GM21825 (cell line): ENCODE results near the gene PNKD.

Experiments used
- ATAC-seq: cut with Tn5 transposase; IDR thresholded peaks from one replicate; pipeline ENCODE4 v1.9.1; 2021; ENCODE audit warnings: mild to moderate bottlenecking, moderate library complexity; ENCODE audit not compliant: unreplicated experiment

Gene PNKD

DNA sequence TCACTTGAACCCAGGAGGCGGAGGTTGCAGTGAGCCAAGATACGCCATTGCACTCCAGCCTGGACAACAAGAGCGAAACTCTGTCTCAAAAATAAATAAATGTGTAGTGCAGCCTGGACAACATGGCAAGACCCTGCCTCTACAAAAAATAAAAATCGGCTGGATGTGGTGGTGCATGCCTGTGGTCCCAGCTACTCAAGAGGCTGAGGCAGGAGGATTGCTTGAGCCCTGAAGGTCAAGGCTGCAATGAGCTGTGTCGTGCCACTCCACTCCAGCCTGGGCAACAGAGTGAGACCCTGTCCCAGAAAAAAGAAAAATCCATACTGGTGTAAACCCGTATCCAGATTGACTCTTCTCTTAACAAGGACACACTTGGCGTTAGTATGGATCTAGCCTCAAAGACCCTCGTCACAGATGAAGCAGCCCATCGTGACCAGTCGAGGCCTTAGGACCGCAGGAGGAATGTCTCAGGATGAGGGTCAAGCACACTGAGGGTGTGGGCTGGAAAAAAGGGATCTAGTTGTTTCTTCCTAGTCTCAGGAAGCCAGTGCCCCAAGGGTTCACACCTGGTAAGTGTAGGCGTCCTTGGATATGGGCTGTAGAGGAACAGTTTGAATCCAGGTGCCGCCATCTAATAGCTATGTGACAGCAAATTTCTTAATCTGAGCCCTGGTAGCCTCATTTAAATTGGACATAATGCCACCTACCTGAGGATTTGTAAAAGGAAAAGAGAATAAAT is 13.5 kb upstream of the PNKD start:
- no peak for ATAC-seq

DNA sequence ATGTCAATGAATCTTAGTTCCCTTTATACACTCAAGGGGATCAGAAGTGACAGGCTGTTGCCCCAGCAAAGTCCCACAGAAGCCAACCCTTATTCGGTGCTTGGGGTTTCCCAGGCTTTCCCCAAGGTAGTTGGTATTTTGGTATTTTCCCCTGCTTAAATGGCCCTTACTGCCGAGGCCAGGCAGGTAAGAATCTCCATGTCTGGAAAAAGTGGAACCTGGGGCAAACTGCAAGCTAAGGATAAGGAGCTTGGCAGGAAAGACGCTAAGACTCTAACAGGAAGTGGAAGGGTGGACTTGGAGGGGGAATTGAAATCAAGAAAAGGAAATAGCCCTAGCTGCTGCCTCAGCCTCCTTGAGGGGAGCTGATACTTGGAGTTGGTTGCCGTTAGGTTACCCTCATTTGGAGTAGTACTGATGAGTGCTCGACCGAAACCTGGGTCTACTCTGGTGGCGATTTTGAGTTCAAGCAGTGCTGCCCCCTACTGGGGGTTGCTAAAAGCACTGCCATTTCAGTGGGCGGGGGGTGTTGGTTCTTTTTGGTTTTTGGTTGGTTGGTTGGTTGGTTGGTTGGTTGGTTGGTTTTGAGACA is 12.8 kb upstream of the PNKD start:
- peak; percentile 69 for ATAC-seq

- no peak for ATAC-seq
These were observed 11.0 kb upstream of the PNKD start for GRCh38 chr2:218259099-218259961.

- ATAC-seq: no peak
These were observed 10.2 kb upstream of the PNKD start for GRCh38 chr2:218260166-218260565.

DNA sequence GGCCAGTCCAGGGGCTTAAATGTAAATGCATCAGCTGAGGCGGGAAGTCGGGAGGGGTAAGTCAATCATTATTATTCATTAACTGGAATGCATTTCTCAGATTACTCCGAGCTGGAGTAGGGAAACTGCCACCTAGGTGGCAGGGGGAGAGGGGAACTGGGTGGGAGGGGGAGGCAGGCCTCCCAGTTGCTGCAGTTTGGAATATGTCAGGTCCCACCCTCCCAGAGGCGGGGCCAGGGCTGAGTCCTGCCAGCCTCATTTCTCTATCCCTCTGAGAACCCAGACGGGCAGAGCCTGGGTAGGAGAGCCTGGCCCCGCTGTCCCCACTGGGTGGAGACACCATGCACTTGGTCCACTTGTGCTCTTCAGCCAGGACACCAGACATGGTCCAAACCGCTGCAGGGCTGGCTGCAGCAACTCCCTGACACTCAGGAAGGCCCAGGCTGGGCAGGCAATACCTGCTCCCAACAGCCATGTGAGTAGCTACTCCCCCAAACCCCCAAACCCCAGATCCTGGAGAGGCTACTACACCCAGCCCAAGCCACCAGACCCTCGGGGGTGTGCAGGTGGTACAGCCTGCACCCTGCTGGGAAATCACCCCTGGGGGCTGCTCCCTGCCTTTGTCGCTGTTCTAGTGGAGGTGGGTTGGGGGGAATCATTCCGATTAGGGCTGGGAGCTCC is 9.4 kb upstream of the PNKD start, which contains the start of gene GPBAR1:
TSS of gene GPBAR1 (plus strand) at position 274 of the 681 bp plus-strand sequence. CDS start 1,710 bp downstream, outside the sequence.
- no peak for ATAC-seq

DNA sequence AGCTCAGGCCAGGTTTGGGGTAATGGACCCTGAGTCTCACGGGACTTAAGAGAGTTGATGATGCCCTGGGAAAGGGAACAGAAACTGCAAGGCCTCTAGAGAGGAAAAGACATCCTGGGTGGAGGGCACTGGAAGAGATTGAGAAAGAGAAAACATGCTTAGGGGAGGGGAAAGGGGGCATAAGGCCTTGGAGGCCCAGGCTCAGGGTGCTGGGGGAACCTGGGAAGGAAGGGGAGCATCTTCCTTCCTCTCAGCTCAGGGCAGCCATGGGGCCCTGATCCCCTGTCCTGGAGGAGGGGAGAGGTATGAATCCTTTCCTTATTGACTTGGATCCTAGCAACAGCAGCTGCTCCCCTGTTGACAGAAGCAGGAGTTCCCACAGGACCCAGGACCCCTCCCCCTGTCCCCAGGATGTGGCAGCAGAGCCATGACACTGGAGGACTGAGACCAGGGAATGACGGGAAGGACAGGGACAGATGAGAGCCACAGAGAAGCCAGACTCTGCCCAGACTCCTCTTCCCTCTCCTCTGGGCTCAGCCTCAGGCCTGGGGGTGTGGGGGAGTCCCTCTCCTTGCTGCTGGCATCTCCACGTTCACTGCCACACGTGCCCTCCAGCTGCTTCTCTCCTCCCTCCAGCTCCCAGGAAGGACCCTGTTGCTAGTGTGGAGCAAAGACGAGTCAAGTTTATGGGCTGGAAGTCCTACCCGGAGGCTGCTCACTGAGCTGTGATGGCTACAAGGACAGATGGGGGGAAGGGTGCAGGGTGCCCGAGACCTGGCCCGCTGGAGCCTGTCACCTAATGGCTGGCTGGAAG is 8.7 kb upstream of the PNKD start:
- no peak for ATAC-seq

- no peak for ATAC-seq
These were observed 8.1 kb upstream of the PNKD start for GRCh38 chr2:218262237-218262600.

DNA sequence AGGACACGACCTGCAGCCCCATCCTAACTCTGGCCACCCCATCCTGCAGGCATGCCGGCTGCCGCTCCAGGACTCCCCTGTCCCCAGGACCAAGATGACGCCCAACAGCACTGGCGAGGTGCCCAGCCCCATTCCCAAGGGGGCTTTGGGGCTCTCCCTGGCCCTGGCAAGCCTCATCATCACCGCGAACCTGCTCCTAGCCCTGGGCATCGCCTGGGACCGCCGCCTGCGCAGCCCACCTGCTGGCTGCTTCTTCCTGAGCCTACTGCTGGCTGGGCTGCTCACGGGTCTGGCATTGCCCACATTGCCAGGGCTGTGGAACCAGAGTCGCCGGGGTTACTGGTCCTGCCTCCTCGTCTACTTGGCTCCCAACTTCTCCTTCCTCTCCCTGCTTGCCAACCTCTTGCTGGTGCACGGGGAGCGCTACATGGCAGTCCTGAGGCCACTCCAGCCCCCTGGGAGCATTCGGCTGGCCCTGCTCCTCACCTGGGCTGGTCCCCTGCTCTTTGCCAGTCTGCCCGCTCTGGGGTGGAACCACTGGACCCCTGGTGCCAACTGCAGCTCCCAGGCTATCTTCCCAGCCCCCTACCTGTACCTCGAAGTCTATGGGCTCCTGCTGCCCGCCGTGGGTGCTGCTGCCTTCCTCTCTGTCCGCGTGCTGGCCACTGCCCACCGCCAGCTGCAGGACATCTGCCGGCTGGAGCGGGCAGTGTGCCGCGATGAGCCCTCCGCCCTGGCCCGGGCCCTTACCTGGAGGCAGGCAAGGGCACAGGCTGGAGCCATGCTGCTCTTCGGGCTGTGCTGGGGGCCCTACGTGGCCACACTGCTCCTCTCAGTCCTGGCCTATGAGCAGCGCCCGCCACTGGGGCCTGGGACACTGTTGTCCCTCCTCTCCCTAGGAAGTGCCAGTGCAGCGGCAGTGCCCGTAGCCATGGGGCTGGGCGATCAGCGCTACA is 7.4 kb upstream of the PNKD start:
- no peak for ATAC-seq

GRCh38 chr2:218263817-218264641 is 6.3 kb upstream of the PNKD start:
- ATAC-seq: no peak

DNA sequence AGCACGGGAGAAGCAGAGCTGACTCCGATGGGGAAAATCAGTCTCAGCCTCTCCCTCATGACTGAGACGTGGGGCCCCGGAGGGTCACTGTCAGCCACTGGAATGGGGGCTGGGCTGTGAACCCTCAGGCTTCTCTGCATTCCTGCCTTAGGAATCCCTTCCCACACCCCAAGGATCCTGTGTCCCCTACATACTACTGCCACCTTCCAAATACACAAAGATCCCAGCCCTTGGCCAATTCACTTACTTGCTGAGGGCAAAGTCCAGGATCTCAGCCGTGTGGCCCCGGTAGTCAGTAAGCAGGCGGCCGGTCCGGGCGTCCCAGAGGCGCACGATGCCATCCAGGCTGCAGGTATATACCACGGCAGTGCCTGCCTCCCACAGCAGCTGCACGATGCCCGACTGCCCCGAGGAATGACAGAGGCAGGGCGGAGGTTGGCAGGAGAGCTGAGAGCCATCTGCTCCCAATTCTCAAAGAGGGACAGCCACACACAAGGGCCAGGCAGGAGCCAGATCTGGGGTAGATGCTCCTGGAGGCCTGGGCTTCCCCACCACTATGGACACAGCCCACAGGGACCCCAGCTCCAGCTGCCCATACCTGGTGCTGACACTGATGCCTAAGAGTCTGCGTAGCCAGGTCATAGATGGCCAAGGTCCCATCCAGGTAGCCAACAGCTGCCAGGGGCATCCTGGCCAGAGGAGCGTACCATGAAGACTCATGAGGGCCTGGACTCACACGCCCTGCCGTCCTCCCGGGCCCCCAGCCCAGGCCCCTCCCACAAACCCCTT is 5.4 kb upstream of the PNKD start:
- no peak for ATAC-seq

GRCh38 chr2:218265626-218266025 is 4.7 kb upstream of the PNKD start:
- no peak for ATAC-seq

GRCh38 chr2:218266316-218266979 is 3.9 kb upstream of the PNKD start:
- ATAC-seq: no peak

- ATAC-seq: no peak
These were observed 3.1 kb upstream of the PNKD start for GRCh38 chr2:218267259-218267658.

DNA sequence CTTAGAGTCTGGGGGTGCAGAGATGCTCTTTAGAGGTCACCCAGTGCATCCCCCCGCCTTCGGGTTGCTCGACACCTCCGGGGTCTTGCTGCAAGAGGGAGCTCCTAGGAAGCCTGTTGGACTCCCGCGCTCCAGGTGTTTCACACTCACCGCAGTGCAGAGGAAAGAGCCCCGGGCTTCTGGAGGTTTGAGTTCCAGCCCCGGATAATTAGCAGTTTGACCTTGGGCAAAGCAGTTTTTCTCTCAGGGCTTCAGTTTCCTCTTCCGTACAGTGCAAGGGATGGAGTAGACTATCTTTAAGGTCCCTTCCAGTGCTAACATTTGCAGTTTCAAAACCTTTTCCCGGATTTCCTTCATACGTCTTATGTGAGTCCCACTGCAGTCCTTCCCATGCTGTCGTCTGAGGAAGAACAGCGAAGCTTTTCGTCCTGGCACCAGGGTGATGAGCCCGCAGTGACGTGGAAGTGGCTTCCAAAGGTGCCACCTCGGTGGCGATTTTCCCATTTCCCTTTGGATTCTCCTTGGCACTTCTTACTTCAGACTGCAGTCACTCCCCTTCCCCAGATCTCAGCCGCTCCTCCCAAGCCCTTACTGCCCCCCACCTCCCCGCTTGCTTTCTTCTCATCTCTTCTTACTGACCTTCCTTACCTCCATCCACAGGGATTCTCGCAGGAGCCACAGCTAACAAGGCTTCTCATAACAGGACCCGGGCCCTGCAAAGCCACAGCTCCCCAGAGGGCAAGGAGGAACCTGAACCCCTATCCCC is 585 bp downstream of the PNKD start:
- ATAC-seq: no peak

- no peak for ATAC-seq
These were observed 1.1 kb downstream of the PNKD start for GRCh38 chr2:218271487-218271797.

DNA sequence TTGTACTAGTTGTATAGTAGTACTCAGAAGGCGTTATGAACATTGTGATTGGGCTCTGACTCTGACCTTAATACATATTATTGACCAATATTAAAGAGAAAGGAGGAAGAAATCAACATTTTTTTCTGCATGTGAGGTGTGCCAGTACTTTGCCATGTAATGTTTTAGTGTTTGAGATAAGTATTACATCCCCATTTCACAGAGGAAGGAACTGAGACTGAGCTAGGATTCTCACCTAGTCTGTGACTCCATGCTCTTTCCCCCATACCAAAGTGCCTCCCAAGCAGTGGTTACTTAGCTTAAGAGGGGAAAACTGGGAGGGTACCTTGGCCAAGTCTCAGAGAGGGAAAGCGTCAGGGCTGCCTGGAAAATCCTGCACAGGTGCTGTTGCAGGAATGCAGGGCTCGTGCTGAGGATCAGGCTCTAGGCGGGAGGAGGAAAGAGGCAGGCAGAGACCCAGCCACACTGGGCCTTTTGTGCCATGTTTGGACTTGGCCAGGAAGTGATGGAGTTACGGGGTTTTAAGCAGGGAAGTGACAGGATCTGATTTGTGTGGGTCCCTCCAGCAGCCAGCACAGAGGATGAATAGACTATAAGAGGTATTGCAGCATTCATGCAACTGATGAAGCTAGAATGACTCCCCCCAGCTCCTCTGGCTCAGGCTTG is 1.7 kb downstream of the PNKD start:
- ATAC-seq: no peak
